ENCODE results near the gene ZNF587. TPM values are rescaled to one million over a fixed set of nuclear protein-coding genes. Genes with fewer than 3 reads are reported as not detected.

ZNF587 gene
- total and polyA plus RNA-seq, 4 donors: 20.4 to 33.5 (median 31.0) TPM

DNA sequence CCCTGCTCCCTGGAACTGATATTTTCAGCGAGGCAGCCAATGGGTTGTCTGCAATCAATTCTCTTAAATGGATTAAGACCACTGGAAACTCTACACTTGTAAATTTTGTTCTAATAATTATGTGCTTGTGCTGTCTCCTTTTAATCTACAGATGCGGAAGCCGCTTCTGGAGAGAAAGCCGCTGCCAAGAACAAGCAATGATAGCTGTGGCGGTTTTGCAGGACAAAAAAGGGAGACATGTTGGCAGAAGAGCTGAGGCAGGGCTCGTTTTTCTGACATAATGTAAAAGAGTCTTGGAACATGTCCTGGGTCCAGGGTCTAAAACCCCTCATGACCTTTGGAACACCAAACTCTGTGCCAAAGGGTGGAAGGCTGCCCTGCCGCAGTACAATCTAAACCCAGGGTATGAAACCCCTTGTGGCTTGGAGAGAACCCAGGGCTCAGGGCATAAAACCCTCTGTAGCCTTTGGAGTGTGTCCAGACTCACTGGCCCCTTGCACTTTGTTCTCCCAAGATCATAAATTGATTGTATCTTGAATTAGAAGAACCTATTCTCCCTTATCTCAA is 54.0 kb downstream of the ZNF587 start:
- 57% methylated on average over 6 of the region's 7 CpGs for WGBS (ENCODE audit: insufficient coverage)
- no peaks in the 10 kb centered on the region for H3K9me3 ChIP-seq (ENCODE audit: control insufficient read depth, insufficient read depth, low read length)
- H3K36me3 ChIP-seq (ENCODE audit: control insufficient read depth, insufficient read depth, low read length): peaks cover 15% of the 10 kb centered on the region
- no peak for DNase-seq (ENCODE audit: low read depth in 4 of 6, low spot score in 6 of 6)
- no peak overlapping the region for H3K4me3 ChIP-seq (ENCODE audit: low read depth, low read length)
- H3K27ac ChIP-seq (ENCODE audit: low read depth, low read length): no peak overlapping the region
- H3K4me1 ChIP-seq (ENCODE audit: control insufficient read depth, insufficient read depth, low read length): no peaks in the 10 kb centered on the region
- no peaks in the 10 kb centered on the region for H3K27me3 ChIP-seq (ENCODE audit: control insufficient read depth, insufficient read depth, low read length)

DNA sequence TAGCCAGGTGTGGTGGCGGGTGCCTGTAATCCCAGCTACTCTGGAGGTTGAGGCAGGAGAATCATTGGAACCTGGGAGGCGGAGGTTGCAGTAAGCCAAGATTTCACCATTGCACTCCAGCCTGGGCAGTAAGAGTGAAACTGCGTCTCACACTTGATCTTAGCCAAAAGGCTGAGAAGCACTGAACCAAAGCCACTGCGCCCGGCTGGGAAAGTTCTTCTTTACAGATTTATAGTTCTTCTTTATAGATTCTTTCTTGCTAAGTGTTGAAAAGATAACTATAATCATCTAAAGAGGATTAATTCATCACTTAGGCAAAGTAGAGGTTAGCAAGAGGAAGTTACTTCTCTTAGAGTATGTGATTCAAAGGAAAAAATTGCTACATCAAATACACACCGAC is 55.6 kb downstream of the ZNF587 start:
- no peak overlapping the region for H3K4me3 ChIP-seq (ENCODE audit: low read depth, low read length)
- H3K9me3 ChIP-seq (ENCODE audit: control insufficient read depth, insufficient read depth, low read length): no peaks in the 10 kb centered on the region
- H3K27ac ChIP-seq (ENCODE audit: low read depth, low read length): no peak overlapping the region
- H3K27me3 ChIP-seq (ENCODE audit: control insufficient read depth, insufficient read depth, low read length): no peaks in the 10 kb centered on the region
- H3K36me3 ChIP-seq (ENCODE audit: control insufficient read depth, insufficient read depth, low read length): peaks cover 18% of the 10 kb centered on the region
- no peak for DNase-seq (ENCODE audit: low read depth in 4 of 6, low spot score in 6 of 6)
- H3K4me1 ChIP-seq (ENCODE audit: control insufficient read depth, insufficient read depth, low read length): no peaks in the 10 kb centered on the region
- 89% methylated on average over 3 of the region's 6 CpGs for WGBS (ENCODE audit: insufficient coverage)

DNA sequence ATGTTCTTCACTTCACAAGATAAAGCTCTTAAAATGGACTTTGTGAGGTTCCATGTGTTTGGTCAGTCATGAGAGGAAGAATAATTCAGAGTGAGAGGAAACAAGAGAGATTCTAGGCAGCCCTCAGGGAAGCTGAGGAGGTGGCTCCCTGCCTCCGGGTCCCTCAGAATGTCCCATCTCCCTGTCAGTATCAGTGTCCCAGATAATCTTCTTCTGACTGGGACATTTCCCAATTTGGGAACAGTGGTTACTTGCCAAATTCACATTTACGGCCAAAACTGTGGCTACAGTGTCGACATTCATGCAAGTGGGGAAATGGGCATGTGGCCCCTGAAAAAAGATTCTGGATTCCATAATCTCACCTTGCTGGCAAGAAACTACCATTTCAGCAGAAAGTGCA is 57.7 kb downstream of the ZNF587 start:
- no peak overlapping the region for H3K27ac ChIP-seq (ENCODE audit: low read depth, low read length)
- H3K36me3 ChIP-seq (ENCODE audit: control insufficient read depth, insufficient read depth, low read length): peaks cover 30% of the 10 kb centered on the region
- no peak for DNase-seq (ENCODE audit: low read depth in 4 of 6, low spot score in 6 of 6)
- H3K4me3 ChIP-seq (ENCODE audit: low read depth, low read length): no peak overlapping the region
- no peaks in the 10 kb centered on the region for H3K9me3 ChIP-seq (ENCODE audit: control insufficient read depth, insufficient read depth, low read length)
- WGBS (ENCODE audit: insufficient coverage): 93% methylated on average over 2 of the region's 3 CpGs
- H3K4me1 ChIP-seq (ENCODE audit: control insufficient read depth, insufficient read depth, low read length): no peaks in the 10 kb centered on the region
- H3K27me3 ChIP-seq (ENCODE audit: control insufficient read depth, insufficient read depth, low read length): no peaks in the 10 kb centered on the region

GRCh38 chr19:57914531-57914930 is 64.9 kb downstream of the ZNF587 start:
- H3K4me3 ChIP-seq (ENCODE audit: low read depth, low read length): no peak overlapping the region
- DNase-seq (ENCODE audit: low read depth in 4 of 6, low spot score in 6 of 6): no peak
- H3K36me3 ChIP-seq (ENCODE audit: control insufficient read depth, insufficient read depth, low read length): peaks cover 29% of the 10 kb centered on the region
- H3K4me1 ChIP-seq (ENCODE audit: control insufficient read depth, insufficient read depth, low read length): peaks cover 7% of the 10 kb centered on the region
- no peak overlapping the region for H3K27ac ChIP-seq (ENCODE audit: low read depth, low read length)
- 96% methylated on average over 3 of the region's 3 CpGs for WGBS (ENCODE audit: insufficient coverage)
- H3K9me3 ChIP-seq (ENCODE audit: control insufficient read depth, insufficient read depth, low read length): no peaks in the 10 kb centered on the region
- no peaks in the 10 kb centered on the region for H3K27me3 ChIP-seq (ENCODE audit: control insufficient read depth, insufficient read depth, low read length)

Other genes starting within 250 kb of the ZNF587 start
- 1 to 10 TPM; 5.2 to 7.9 TPM for gene ZNF530, start 250.0 kb upstream of the ZNF587 start, total RNA-seq
- 1 to 10 TPM; 5.7 to 7.1 TPM for gene ZNF530, start 250.0 kb upstream of the ZNF587 start, polyA plus RNA-seq (ENCODE audit: insufficient read length in 2 of 2)
- gene ZNF134, start 235.6 kb upstream of the ZNF587 start, total RNA-seq: 10 to 100 TPM; 25.2 to 33.2 TPM
- gene ZNF134, start 235.6 kb upstream of the ZNF587 start, polyA plus RNA-seq (ENCODE audit: insufficient read length in 2 of 2): 10 to 100 TPM; 20.1 to 23.8 TPM
- 10 to 100 TPM; 24.4 to 32.2 TPM for gene ZNF211, start 216.7 kb upstream of the ZNF587 start, total RNA-seq
- gene ZNF211, start 216.7 kb upstream of the ZNF587 start, polyA plus RNA-seq (ENCODE audit: insufficient read length in 2 of 2): 10 to 100 TPM; 36.7 to 39.9 TPM
- gene ZSCAN4, start 180.9 kb upstream of the ZNF587 start, total RNA-seq: not detected
- gene ZSCAN4, start 180.9 kb upstream of the ZNF587 start, polyA plus RNA-seq (ENCODE audit: insufficient read length in 2 of 2): under 1 TPM in 1 of 2 donors, not detected in 1; 0.17 TPM
- gene ZNF551, start 167.9 kb upstream of the ZNF587 start, total RNA-seq: 10 to 100 TPM; 12.8 to 13.1 TPM
- gene ZNF551, start 167.9 kb upstream of the ZNF587 start, polyA plus RNA-seq (ENCODE audit: insufficient read length in 2 of 2): 10 to 100 TPM; 11.4 to 14.3 TPM
- 10 to 100 TPM; 18.9 to 24.7 TPM for gene ZNF154, start 140.7 kb upstream of the ZNF587 start, total RNA-seq
- gene ZNF154, start 140.7 kb upstream of the ZNF587 start, polyA plus RNA-seq (ENCODE audit: insufficient read length in 2 of 2): 10 to 100 TPM; 24.2 to 32.4 TPM
- gene ZNF671, start 122.2 kb upstream of the ZNF587 start, total RNA-seq: 10 to 100 TPM; 17.8 to 27.8 TPM
- 10 to 100 TPM; 21.2 to 23.4 TPM for gene ZNF671, start 122.2 kb upstream of the ZNF587 start, polyA plus RNA-seq (ENCODE audit: insufficient read length in 2 of 2)
- gene ZNF776, start 103.0 kb upstream of the ZNF587 start, total RNA-seq: 10 to 100 TPM; 34.2 to 40.1 TPM
- gene ZNF776, start 103.0 kb upstream of the ZNF587 start, polyA plus RNA-seq (ENCODE audit: insufficient read length in 2 of 2): 10 to 100 TPM; 22.1 to 25.9 TPM
- 10 to 100 TPM; 35.1 to 35.4 TPM for gene ZNF586, start 80.2 kb upstream of the ZNF587 start, total RNA-seq
- 10 to 100 TPM; 12.4 to 19.4 TPM for gene ZNF586, start 80.2 kb upstream of the ZNF587 start, polyA plus RNA-seq (ENCODE audit: insufficient read length in 2 of 2)
- gene ZNF552, start 34.9 kb upstream of the ZNF587 start, total RNA-seq: 10 to 100 TPM in 1 of 2 donors, 1 to 10 TPM in 1; 5.6 to 10.1 TPM
- gene ZNF552, start 34.9 kb upstream of the ZNF587 start, polyA plus RNA-seq (ENCODE audit: insufficient read length in 2 of 2): 10 to 100 TPM in 1 of 2 donors, 1 to 10 TPM in 1; 3.4 to 11.6 TPM
- gene ZNF587B, start 19.6 kb upstream of the ZNF587 start, total RNA-seq: 10 to 100 TPM; 15.5 to 17.9 TPM
- 1 to 10 TPM; 4.8 to 7.9 TPM for gene ZNF587B, start 19.6 kb upstream of the ZNF587 start, polyA plus RNA-seq (ENCODE audit: insufficient read length in 2 of 2)
- 10 to 100 TPM; 17.5 to 25.9 TPM for gene ZNF814, start 39.2 kb downstream of the ZNF587 start, total RNA-seq
- gene ZNF814, start 39.2 kb downstream of the ZNF587 start, polyA plus RNA-seq (ENCODE audit: insufficient read length in 2 of 2): 10 to 100 TPM; 40.3 to 61.5 TPM
- gene ZNF417, start 66.7 kb downstream of the ZNF587 start, total RNA-seq: 10 to 100 TPM; 29.0 to 35.6 TPM
- gene ZNF417, start 66.7 kb downstream of the ZNF587 start, polyA plus RNA-seq (ENCODE audit: insufficient read length in 2 of 2): 10 to 100 TPM; 19.5 to 35.6 TPM
- gene ZNF418, start 85.5 kb downstream of the ZNF587 start, total RNA-seq: 10 to 100 TPM; 27.4 to 28.7 TPM
- gene ZNF418, start 85.5 kb downstream of the ZNF587 start, polyA plus RNA-seq (ENCODE audit: insufficient read length in 2 of 2): 10 to 100 TPM; 23.9 to 32.9 TPM
- gene ZNF256, start 97.8 kb downstream of the ZNF587 start, total RNA-seq: 10 to 100 TPM; 11.1 to 12.3 TPM
- gene ZNF256, start 97.8 kb downstream of the ZNF587 start, polyA plus RNA-seq (ENCODE audit: insufficient read length in 2 of 2): 1 to 10 TPM; 7.4 to 8.9 TPM
- gene C19orf18, start 124.7 kb downstream of the ZNF587 start, total RNA-seq: 1 to 10 TPM in 1 of 2 donors, under 1 TPM in 1; 0.40 to 1.9 TPM
- 1 to 10 TPM; 1.1 to 4.8 TPM for gene C19orf18, start 124.7 kb downstream of the ZNF587 start, polyA plus RNA-seq (ENCODE audit: insufficient read length in 2 of 2)
- 10 to 100 TPM; 33.3 to 39.3 TPM for gene ZNF606, start 153.0 kb downstream of the ZNF587 start, total RNA-seq
- 10 to 100 TPM; 23.2 to 25.1 TPM for gene ZNF606, start 153.0 kb downstream of the ZNF587 start, polyA plus RNA-seq (ENCODE audit: insufficient read length in 2 of 2)
- 1 to 10 TPM in 1 of 2 donors, under 1 TPM in 1; 0.79 to 3.0 TPM for gene ZSCAN1, start 184.2 kb downstream of the ZNF587 start, total RNA-seq
- 10 to 100 TPM; 12.9 to 14.9 TPM for gene ZSCAN1, start 184.2 kb downstream of the ZNF587 start, polyA plus RNA-seq (ENCODE audit: insufficient read length in 2 of 2)
- gene ZNF135, start 209.4 kb downstream of the ZNF587 start, total RNA-seq: 10 to 100 TPM; 10.8 to 21.4 TPM
- 10 to 100 TPM; 15.1 to 26.1 TPM for gene ZNF135, start 209.4 kb downstream of the ZNF587 start, polyA plus RNA-seq (ENCODE audit: insufficient read length in 2 of 2)
- gene ZSCAN18, start 248.4 kb downstream of the ZNF587 start, total RNA-seq: 100 to 1,000 TPM in 1 of 2 donors, 10 to 100 TPM in 1; 81.2 to 115 TPM
- gene ZSCAN18, start 248.4 kb downstream of the ZNF587 start, polyA plus RNA-seq (ENCODE audit: insufficient read length in 2 of 2): 100 to 1,000 TPM; 124 to 151 TPM

Data from spinal cord (tissue), 10 donors.